ENCODE data around the gene HHATL.

HHATL gene

GRCh38 chr3:42697289-42698051 is 5.1 kb downstream of the HHATL start:
- no peak for DNase-seq (ENCODE audit: low read depth)

GRCh38 chr3:42696356-42697288 is 6.0 kb downstream of the HHATL start:
- no peak for DNase-seq (ENCODE audit: low read depth)

GRCh38 chr3:42694366-42694765 is 8.2 kb downstream of the HHATL start:
- DNase-seq (ENCODE audit: low read depth): no peak

GRCh38 chr3:42693530-42693930 is 9.1 kb downstream of the HHATL start:
- no peak for DNase-seq (ENCODE audit: low read depth)

GRCh38 chr3:42692667-42693529 is 9.7 kb downstream of the HHATL start:
- DNase-seq (ENCODE audit: low read depth): no peak

- no peak for DNase-seq (ENCODE audit: low read depth)
These were observed 10.6 kb downstream of the HHATL start for GRCh38 chr3:42691816-42692666.

GRCh38 chr3:42690766-42691680 is 11.6 kb downstream of the HHATL start:
- no peak for DNase-seq (ENCODE audit: low read depth)

- no peak for DNase-seq (ENCODE audit: low read depth)
These were observed 12.4 kb downstream of the HHATL start for GRCh38 chr3:42690191-42690590.

GRCh38 chr3:42689421-42690014 is 13.1 kb downstream of the HHATL start:
- no peak for DNase-seq (ENCODE audit: low read depth)

GRCh38 chr3:42688487-42689420 is 13.8 kb downstream of the HHATL start:
- no peak for DNase-seq (ENCODE audit: low read depth)

GRCh38 chr3:42688016-42688415 is 14.6 kb downstream of the HHATL start:
- DNase-seq (ENCODE audit: low read depth): no peak

GRCh38 chr3:42686832-42687650 is 15.6 kb downstream of the HHATL start:
- DNase-seq (ENCODE audit: low read depth): no peak

- peak; percentile 22 for DNase-seq (ENCODE audit: low read depth)
These were observed 16.4 kb downstream of the HHATL start for GRCh38 chr3:42685891-42686820.

GRCh38 chr3:42685363-42685881 is 17.2 kb downstream of the HHATL start, which contains the start of gene KLHL40:
Gene KLHL40 (plus strand): TSS chr3:42685537. CDS start chr3:42685619, 82 bp downstream.
- no peak for DNase-seq (ENCODE audit: low read depth)

- DNase-seq (ENCODE audit: low read depth): no peak
These were observed 17.8 kb downstream of the HHATL start for GRCh38 chr3:42684632-42685362.
